GM21381 (cell line): ENCODE measurements around the gene CBX8.
"Not testable (repeated sequence)": the region's sequence is repeated elsewhere in the genome, so short reads cannot be mapped to it uniquely, and the experiment has no call there.

Source experiments
- ATAC-seq: cut with Tn5 transposase; IDR thresholded peaks from one replicate; pipeline ENCODE4 v1.9.1; 2021; ENCODE audit warnings: mild to moderate bottlenecking, moderate library complexity; ENCODE audit not compliant: unreplicated experiment

CBX8 gene

GRCh38 chr17:79781736-79782575 lies 14.9 kb downstream of the CBX8 start:
- ATAC-seq = no peak

GRCh38 chr17:79781012-79781650 lies 15.7 kb downstream of the CBX8 start:
- no peak for ATAC-seq

DNA sequence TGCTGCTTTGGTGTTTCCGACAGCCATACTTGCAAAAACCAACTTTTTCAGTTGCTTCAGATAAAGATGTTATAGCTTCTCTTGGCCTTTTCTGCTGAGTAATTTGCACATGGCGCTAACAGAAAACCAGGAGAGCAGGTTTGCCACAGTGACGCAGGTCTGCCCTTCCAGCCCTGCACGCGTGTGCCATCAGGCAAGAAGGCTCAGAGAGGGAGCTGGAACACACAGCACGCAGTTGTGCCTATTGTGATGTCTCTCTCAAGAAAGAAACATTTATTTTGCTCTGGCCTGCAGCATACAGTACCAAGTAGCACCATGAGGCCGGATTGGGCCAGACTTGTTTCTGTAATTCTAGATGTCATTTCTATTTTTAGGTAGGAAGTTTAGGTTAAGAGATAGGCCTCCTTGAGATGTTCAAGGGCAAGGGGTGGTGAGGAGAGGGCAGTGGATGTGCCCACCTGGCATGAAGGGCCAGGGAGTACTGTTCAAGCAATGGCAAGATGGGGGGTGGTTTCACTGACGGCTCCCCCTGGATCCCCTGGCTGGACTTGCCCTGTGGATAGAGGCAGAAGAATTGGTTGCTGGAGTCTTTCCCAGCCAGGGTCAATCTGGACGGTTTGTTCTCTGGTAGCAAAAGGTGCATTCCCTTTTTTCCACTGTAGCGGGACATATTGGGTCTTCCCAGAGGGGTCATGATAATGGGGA lies 17.1 kb downstream of the CBX8 start:
- no peak for ATAC-seq

GRCh38 chr17:79779084-79779529 lies 17.8 kb downstream of the CBX8 start:
- ATAC-seq = no peak

GRCh38 chr17:79778504-79779083 lies 18.3 kb downstream of the CBX8 start:
- ATAC-seq = no peak

GRCh38 chr17:79777894-79778503 lies 18.9 kb downstream of the CBX8 start, which contains the start of gene CBX2:
CBX2 (plus strand) TSS chr17:79778148; CDS start chr17:79778236, 88 bp downstream.
- peak; percentile 75 for ATAC-seq

DNA sequence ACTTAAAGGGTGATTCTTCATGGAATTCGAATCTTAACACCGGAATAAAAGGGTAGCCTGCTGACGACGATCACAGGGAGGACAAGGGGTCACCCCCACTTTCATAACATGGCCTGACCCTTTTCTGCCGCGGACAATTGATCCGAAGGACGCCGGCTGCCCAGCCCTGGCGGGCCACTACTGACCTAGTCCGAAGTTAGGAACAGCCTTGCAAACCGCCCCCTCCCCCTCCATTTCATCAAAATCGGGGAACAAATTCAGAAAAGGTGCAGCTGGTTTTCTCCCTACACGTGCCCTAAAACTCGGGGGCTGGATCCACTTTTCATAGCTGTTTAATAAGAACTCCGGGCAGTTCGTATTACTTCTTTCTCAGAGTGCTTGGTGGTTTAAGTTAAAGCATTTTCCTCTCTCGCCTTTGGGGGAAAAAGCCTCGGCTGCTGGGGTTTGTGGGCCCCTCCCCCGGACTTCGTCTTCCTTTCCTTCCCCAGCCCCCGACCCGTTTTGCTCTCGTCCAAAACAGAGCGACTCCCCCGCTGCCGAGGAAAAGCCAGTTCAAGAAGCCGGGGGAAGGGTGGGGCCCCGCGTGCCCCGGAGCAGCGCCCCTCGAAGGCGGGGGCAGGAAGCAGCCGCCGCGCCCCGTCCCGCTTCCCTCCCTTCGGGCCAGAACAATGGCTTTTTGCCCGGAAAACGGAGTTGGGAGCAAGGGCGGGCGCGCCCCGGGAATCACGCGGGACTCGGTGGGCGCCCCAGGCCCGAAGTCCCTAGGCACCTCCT lies 19.6 kb downstream of the CBX8 start:
- ATAC-seq = peak; percentile 24

GRCh38 chr17:79776376-79777119 lies 20.3 kb downstream of the CBX8 start:
- no peak for ATAC-seq

DNA sequence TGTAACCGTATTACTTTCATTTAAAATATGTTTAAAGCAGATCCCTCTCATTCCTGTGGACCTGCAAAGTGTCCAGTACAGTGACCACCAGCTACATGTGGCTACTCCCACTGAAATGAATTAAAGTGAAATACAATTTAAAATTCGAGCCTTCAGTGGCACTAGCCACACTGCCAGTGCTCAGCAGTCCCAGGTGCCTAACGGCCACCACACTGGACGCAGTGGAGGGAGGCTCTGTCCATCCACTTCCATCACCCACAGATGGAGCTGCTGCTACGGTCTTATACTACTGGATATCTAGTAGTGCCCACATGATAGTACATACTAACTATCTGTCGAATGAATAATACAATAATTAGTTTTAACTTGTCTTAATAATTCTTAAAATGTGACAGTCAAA lies 21.2 kb downstream of the CBX8 start:
- no peak for ATAC-seq

DNA sequence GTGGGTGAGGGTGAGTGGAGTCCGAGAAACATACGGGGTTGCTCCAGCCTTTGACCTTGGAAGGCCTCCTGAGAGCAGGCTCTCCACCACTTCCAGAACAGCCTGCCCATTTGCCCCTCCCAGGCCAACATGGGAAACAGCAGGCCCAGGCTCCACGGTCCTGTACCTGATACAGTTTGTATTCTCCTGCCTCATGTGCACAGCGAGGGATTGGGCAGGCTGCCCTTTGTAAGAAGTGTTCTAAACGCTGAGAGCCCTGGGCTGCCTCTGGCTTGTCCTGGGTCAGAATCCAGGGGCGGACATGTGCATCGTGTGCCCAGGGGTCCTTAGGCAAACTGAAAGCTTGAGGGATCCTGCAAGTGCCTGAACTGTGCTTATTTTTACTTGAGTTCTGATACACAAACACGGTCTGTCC lies 22.3 kb downstream of the CBX8 start:
- ATAC-seq = no peak

- ATAC-seq = not testable (repeated sequence)
Measured at GRCh38 chr17:79772726-79773125, 24.2 kb downstream of the CBX8 start.

DNA sequence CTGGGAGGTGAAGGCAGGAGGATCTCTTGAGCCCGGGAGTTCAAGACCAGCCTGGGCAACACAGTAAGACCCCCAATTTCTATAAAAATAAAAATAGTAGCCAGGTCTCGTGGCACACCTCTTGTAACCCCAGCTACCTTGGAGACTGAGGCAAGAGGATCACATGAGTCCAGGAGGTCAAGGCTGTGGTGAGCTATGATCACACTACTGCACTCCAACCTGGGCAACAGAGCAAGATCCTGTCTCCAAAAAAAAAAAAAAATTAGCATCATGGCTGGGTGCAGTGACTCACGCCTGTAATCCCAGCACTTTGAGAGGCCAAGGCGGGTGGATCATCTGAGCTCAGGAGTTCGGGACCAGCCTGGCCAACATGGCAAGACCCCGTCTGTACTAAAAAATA lies 25.6 kb downstream of the CBX8 start:
- ATAC-seq = no peak

- no peak for ATAC-seq
Measured at GRCh38 chr17:79769570-79770506, 27.0 kb downstream of the CBX8 start.

DNA sequence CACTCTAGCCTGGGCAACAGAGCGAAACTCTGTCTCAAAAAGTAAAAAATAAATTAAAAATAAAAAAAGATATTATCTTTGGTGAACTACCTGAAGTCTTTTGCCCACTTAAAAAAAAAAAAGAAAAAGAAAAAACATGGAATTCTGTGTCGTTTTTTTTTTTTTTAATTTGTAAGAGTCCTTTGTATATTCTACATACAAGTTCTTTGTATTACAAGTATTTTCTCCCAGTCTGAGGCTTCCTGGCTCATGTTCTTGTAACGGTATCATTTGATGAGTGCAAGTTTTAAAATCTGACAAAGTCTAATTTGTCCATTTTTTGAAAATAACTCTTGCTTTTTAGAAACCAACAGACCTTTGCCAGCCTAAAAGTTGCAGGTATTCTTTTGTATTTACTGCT lies 31.2 kb downstream of the CBX8 start:
- no peak for ATAC-seq

GRCh38 chr17:79761894-79762589 lies 34.8 kb downstream of the CBX8 start:
- ATAC-seq = no peak

GRCh38 chr17:79760197-79760906 lies 36.5 kb downstream of the CBX8 start:
- no peak for ATAC-seq

DNA sequence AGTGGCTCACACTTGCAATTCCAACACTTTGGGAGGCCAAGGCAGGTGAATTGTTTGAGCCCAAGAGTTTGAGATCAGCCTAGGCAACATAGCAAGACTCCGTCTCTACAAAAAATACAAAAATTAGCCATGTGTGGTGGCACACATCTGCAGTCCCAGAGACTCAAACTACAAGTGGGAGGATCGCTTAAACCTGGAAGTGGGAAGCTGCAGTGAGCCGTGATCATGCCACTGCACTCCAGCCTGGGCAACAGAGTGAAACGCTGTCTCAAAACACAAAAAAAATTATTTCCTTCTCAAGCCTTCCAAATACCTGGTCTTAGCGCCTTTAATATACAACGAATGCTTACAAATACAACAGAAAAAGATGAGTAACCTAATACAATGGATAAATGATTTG lies 38.6 kb downstream of the CBX8 start:
- no peak for ATAC-seq
